ENCODE data around the gene ZXDC. TPM values are rescaled to one million over a fixed set of nuclear protein-coding genes. Genes with fewer than 3 reads are reported as not detected.

Gene ZXDC
- total RNA-seq, 2 donors from 2014 or later = 30.5 to 31.6 TPM

DNA sequence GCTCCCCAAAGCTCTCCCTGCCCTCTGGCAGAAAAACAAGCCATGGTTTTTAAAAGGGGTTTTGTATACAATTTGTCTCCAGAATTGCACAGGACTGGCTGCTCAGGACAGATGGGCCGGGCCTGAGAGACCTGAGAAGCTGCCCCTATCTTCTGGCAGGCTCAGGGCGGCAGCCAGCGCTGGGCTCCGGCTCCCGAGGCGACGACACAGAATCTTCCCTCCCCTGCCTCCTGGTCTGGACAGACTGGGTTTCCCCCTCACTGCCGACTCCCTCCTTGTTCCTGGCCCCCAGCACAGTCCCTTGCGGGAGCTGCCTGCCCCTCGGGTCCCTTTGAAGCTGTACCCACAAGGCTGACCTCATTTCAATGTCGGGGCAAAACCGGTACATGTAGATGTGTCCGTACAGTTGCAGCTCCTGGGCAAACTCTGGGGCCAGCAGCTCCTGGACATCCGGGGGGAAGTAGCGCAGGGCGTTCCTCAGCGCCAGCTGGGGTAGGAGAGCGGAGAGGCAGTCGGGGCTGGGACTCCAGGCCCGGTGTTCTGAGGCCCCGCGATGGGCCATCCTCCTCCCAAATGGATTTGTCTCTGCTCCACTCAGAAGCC lies 34.7 kb upstream of the ZXDC start:
- Mint-ChIP-seq H3K36me3 (ENCODE audit: low read depth) (no peaks in the 10 kb centered on the region), H3K4me1 (no peaks in the 10 kb centered on the region), H3K9me3 (no peaks in the 10 kb centered on the region), H3K27me3 (ENCODE audit: insufficient read depth) (no peaks in the 10 kb centered on the region), H3K4me3 (no peak overlapping the region), H3K27ac (no peak overlapping the region)
- Histone ChIP-seq H3K4me1 (ENCODE audit: control insufficient read depth, insufficient read depth, low read length) (no peaks in the 10 kb centered on the region), H3K36me3 (ENCODE audit: control insufficient read depth, insufficient read depth, low read length) (no peaks in the 10 kb centered on the region), H3K4me3 (ENCODE audit: low read length) (no peak overlapping the region), H3K27me3 (ENCODE audit: control insufficient read depth, insufficient read depth, low read length, poor library complexity, severe bottlenecking) (no peaks in the 10 kb centered on the region), H3K9ac (ENCODE audit: extremely low read depth, low read length, poor library complexity, severe bottlenecking) (no peak overlapping the region), H3K27ac (ENCODE audit: low read depth, low read length) (no peak overlapping the region), H3K9me3 (ENCODE audit: control insufficient read depth, low read length) (no peaks in the 10 kb centered on the region)
- DNase-seq = no peak
- TF ChIP-seq, protein P1, sequence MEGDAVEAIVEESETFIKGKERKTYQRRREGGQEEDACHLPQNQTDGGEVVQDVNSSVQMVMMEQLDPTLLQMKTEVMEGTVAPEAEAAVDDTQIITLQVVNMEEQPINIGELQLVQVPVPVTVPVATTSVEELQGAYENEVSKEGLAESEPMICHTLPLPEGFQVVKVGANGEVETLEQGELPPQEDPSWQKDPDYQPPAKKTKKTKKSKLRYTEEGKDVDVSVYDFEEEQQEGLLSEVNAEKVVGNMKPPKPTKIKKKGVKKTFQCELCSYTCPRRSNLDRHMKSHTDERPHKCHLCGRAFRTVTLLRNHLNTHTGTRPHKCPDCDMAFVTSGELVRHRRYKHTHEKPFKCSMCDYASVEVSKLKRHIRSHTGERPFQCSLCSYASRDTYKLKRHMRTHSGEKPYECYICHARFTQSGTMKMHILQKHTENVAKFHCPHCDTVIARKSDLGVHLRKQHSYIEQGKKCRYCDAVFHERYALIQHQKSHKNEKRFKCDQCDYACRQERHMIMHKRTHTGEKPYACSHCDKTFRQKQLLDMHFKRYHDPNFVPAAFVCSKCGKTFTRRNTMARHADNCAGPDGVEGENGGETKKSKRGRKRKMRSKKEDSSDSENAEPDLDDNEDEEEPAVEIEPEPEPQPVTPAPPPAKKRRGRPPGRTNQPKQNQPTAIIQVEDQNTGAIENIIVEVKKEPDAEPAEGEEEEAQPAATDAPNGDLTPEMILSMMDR (conservative IDR thresholded peaks at IDR 0.05) = no peak
- WGBS, 2 experiments (ENCODE audit: insufficient coverage in 1 of 2, insufficient read length in 1 of 2) = 92 to 93% methylated on average over 15 to 22 of the region's 22 CpGs

DNA sequence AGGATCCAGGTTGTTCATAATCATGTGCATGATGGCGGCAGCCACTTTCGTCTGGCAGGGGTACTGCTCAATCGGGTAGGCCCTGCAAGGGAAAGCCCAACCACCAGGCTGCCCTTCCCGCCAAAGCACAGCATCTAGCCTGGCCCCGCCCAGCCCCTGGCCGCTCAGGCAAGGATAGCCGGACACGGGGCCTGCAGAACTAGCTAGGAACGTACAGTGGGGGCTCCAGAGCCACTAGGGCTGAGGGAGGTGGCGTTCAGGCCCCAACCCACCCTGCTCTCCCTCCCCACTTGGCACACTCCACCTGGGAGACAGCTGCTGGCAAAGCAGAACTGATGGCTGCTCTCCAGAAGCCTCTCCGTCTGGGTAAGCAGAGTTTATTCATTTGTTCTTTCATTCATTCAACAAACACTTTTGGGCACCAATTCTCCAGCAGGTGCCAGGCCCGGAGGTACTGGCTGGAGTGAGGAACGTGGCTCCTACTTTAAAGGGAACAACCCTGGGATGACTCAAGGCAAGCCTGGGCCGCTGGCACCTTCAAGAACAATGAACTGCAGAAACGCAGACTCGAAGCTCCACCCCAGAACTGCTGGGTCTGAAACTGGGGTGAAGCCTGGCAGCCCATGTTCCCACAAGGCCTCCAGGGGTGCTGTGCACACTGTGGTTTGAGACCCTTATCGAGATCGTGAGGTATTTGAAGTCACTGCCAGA lies 34.1 kb upstream of the ZXDC start:
- no peak for DNase-seq
- Histone ChIP-seq H3K4me1 (ENCODE audit: control insufficient read depth, insufficient read depth, low read length) (no peaks in the 10 kb centered on the region), H3K36me3 (ENCODE audit: control insufficient read depth, insufficient read depth, low read length) (no peaks in the 10 kb centered on the region), H3K9me3 (ENCODE audit: control insufficient read depth, low read length) (no peaks in the 10 kb centered on the region), H3K9ac (ENCODE audit: extremely low read depth, low read length, poor library complexity, severe bottlenecking) (no peak overlapping the region), H3K4me3 (ENCODE audit: low read length) (no peak overlapping the region), H3K27ac (ENCODE audit: low read depth, low read length) (no peak overlapping the region), H3K27me3 (ENCODE audit: control insufficient read depth, insufficient read depth, low read length, poor library complexity, severe bottlenecking) (no peaks in the 10 kb centered on the region)
- WGBS, 2 experiments (ENCODE audit: insufficient coverage in 1 of 2, insufficient read length in 1 of 2) = 88 to 90% methylated on average over 14 to 18 of the region's 18 CpGs
- TF ChIP-seq, protein P1 (conservative IDR thresholded peaks at IDR 0.05) = no peak
- Mint-ChIP-seq H3K4me1 (no peaks in the 10 kb centered on the region), H3K9me3 (no peaks in the 10 kb centered on the region), H3K36me3 (ENCODE audit: low read depth) (no peaks in the 10 kb centered on the region), H3K27me3 (ENCODE audit: insufficient read depth) (no peaks in the 10 kb centered on the region), H3K27ac (no peak overlapping the region), H3K4me3 (no peak overlapping the region)

DNA sequence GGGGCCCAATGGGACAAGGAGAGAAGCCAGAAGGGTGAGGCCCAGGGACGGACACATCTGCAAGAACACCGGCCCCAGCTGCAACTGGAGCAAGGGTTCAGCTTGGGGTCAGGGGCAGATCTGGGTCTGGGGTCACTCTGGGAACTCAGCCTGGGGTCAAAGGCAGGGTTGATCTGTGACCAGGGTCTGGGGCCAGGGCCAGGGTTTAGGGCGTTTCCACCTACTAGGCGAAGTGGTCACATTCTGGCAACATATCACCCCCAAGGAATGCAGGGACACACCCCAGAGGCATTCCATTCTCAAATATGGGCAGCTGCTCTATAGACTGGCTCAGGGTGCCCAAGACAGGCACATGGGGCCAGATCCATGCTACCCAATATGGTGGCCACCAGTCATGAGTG lies 32.9 kb upstream of the ZXDC start:
- Histone ChIP-seq H3K36me3 (ENCODE audit: control insufficient read depth, insufficient read depth, low read length) (no peaks in the 10 kb centered on the region), H3K9me3 (ENCODE audit: control insufficient read depth, low read length) (no peaks in the 10 kb centered on the region), H3K9ac (ENCODE audit: extremely low read depth, low read length, poor library complexity, severe bottlenecking) (no peak overlapping the region), H3K27me3 (ENCODE audit: control insufficient read depth, insufficient read depth, low read length, poor library complexity, severe bottlenecking) (no peaks in the 10 kb centered on the region), H3K27ac (ENCODE audit: low read depth, low read length) (no peak overlapping the region), H3K4me1 (ENCODE audit: control insufficient read depth, insufficient read depth, low read length) (no peaks in the 10 kb centered on the region), H3K4me3 (ENCODE audit: low read length) (no peak overlapping the region)
- no peak overlapping the region for H3K4me3 Mint-ChIP-seq
- TF ChIP-seq, protein P1 (conservative IDR thresholded peaks at IDR 0.05) = no peak
- H3K27ac Mint-ChIP-seq = no peak overlapping the region
- H3K4me1 Mint-ChIP-seq = no peaks in the 10 kb centered on the region
- no peak for DNase-seq
- H3K36me3 Mint-ChIP-seq (ENCODE audit: low read depth) = no peaks in the 10 kb centered on the region
- 87 to 93% methylated on average over 3 to 4 of the region's 4 CpGs for WGBS, 2 experiments (ENCODE audit: insufficient coverage in 1 of 2, insufficient read length in 1 of 2)
- H3K9me3 Mint-ChIP-seq = no peaks in the 10 kb centered on the region
- no peaks in the 10 kb centered on the region for H3K27me3 Mint-ChIP-seq (ENCODE audit: insufficient read depth)
